D721Med (cell line): ENCODE measurements around the gene ZC3H18.

Experiments
- DNase-seq: peaks from one replicate; pipeline ENCODE4 v3.0.0; 2011; ENCODE audit warnings: low spot score; ENCODE audit not compliant: insufficient read length
- FAIRE-seq: peaks from 2 replicates; lab custom pipeline; 2011; peaks lifted over from hg19 to GRCh38; lab: Jason Lieb, UNC
- CTCF ChIP-seq: IDR thresholded peaks from 2 replicates; pipeline ENCODE4 v1.5.1; 2012; ENCODE audit warnings: mild to moderate bottlenecking, control low read depth; ENCODE audit not compliant: insufficient read depth; ENCODE audit errors: missing control alignments

The ZC3H18 gene

GRCh38 chr16:88541831-88542616 is 28.2 kb upstream of the ZC3H18 start:
- TF ChIP-seq CTCF, result no peak
- FAIRE-seq, result no peak

GRCh38 chr16:88543230-88543813 is 26.9 kb upstream of the ZC3H18 start:
- TF ChIP-seq CTCF, result no peak
- DNase-seq, result no peak
- FAIRE-seq, result no peak

More at GRCh38 chr16:88541831-88542616, 28.2 kb upstream of the ZC3H18 start:
- DNase-seq, result no peak

GRCh38 chr16:88545781-88546180 is 24.4 kb upstream of the ZC3H18 start:
- no peak for FAIRE-seq
- no peak for TF ChIP-seq CTCF

GRCh38 chr16:88548131-88548874 is 21.9 kb upstream of the ZC3H18 start:
- DNase-seq (no peak), FAIRE-seq (no peak)
- no peak for TF ChIP-seq CTCF

More at GRCh38 chr16:88545781-88546180, 24.4 kb upstream of the ZC3H18 start:
- no peak for DNase-seq

- TF ChIP-seq CTCF, result no peak
- FAIRE-seq, result no peak
- no peak for DNase-seq
Observed at GRCh38 chr16:88548985-88549384, 21.2 kb upstream of the ZC3H18 start.

- no peak for TF ChIP-seq CTCF
- FAIRE-seq (no peak), DNase-seq (no peak)
Observed at GRCh38 chr16:88549671-88550245, 20.4 kb upstream of the ZC3H18 start.
